K562 (cell line): ENCODE data around the gene SPATA2L. TPM values are rescaled to one million over a fixed set of nuclear protein-coding genes. Genes with fewer than 3 reads are reported as not detected.

Experiments used
- ATAC-seq: fragments of 200-7000 bp; cut with Tn5 transposase; 3 replicates; pipeline ENCODE4 v1.9.1; 2020; ENCODE audit warnings: moderate library complexity
- BruUV-seq: library from RNA; stranded (reverse); fragments of 400-500 nt; replicated peaks from 2 replicates; lab custom pipeline; 2021; lab: Mats Ljungman, UMichigan
- CTCF ChIA-PET: fragments of 300-600 bp; formaldehyde crosslinking; extraction: SDS; loops from one replicate; lab custom pipeline; 2021; ENCODE audit warnings: low intra/inter-chr PET ratio; lab: Yijun Ruan, JAX
- POLR2A ChIA-PET: fragments of 300-600, 350-650 bp; sonication (Branson Sonifier 250); formaldehyde crosslinking; extraction: SDS; loops from one replicate; lab custom pipeline; 2021; ENCODE audit warnings: antibody characterized with exemption, inconsistent platforms; lab: Yijun Ruan, JAX
- DNase-seq, 4 experiments: peaks; one replicate each; pipeline versions ENCODE4 v3.0.0 to v3.0.0-alpha.2; 2011 to 2018; ENCODE audit warnings: low spot score in 3 of 4, mixed read lengths in 3 of 4; ENCODE audit errors: extremely low read depth in 1 of 4
- FAIRE-seq: peaks from 2 replicates; lab custom pipeline; 2011; peaks lifted over from hg19 to GRCh38; lab: Jason Lieb, UNC
- H2AFZ ChIP-seq: 2 replicates; pipeline ENCODE4 v1.6.0; 2011; ENCODE audit warnings: low read depth, low read length, control low read depth, inconsistent platforms
- H3K27ac ChIP-seq: fragments of 200-600 bp; 3 replicates; pipeline ENCODE4 v1.8.0; 2011; ENCODE audit warnings: low read depth, mild to moderate bottlenecking, control low read depth, inconsistent platforms, low read length, moderate library complexity, mixed read lengths; ENCODE audit errors: extremely low read depth
- H3K27me3 ChIP-seq, 2 experiments: fragments of 300-600 bp in 1 of 2; 2 replicates in 1 of 2; 3 replicates in 1 of 2; pipeline versions ENCODE4 v1.6.0 to v1.8.0; 2011; ENCODE audit warnings: inconsistent platforms in 2 of 2, low read length in 2 of 2, mild to moderate bottlenecking in 1 of 2, mixed read lengths in 1 of 2, moderate library complexity in 1 of 2; ENCODE audit not compliant: control insufficient read depth in 2 of 2, insufficient read depth in 2 of 2
- H3K36me3 ChIP-seq: fragments of 300-600 bp; 3 replicates; pipeline ENCODE4 v1.8.0; 2011; ENCODE audit warnings: mild to moderate bottlenecking, low read length, inconsistent platforms; ENCODE audit not compliant: control insufficient read depth, insufficient read depth
- H3K4me1 ChIP-seq, 2 experiments: fragments of 200-600 bp in 1 of 2; replicated peaks in 1 of 2; 2 replicates in 1 of 2; 3 replicates in 1 of 2; pipeline versions ENCODE4 v1.5.1 to v1.8.0; 2011; ENCODE audit warnings: inconsistent platforms in 2 of 2, low read length in 2 of 2, mild to moderate bottlenecking in 1 of 2, mixed read lengths in 1 of 2, moderate library complexity in 1 of 2; ENCODE audit not compliant: control insufficient read depth in 2 of 2, insufficient read depth in 2 of 2
- H3K4me2 ChIP-seq: 2 replicates; pipeline ENCODE4 v1.6.1; 2011; ENCODE audit warnings: low read length, control low read depth, inconsistent platforms, mixed read lengths; ENCODE audit not compliant: insufficient read depth
- H3K4me3 ChIP-seq: fragments of 200-600 bp; sonication (generic), shearing (Covaris generic); 2 replicates; pipeline ENCODE4 v1.5.1; 2016; ENCODE audit warnings: control low read depth, inconsistent platforms
- H3K79me2 ChIP-seq: fragments of 200-600 bp; 3 replicates; pipeline ENCODE4 v1.8.0; 2011; ENCODE audit warnings: low read length, inconsistent platforms; ENCODE audit not compliant: control insufficient read depth, insufficient read depth
- H3K9ac ChIP-seq, 2 experiments: 2 replicates each; pipeline versions ENCODE4 v1.6.0 to v1.6.1; 2011; ENCODE audit warnings: low read depth in 2 of 2, low read length in 2 of 2, control low read depth in 1 of 2, inconsistent platforms in 1 of 2, mild to moderate bottlenecking in 1 of 2, mixed read lengths in 1 of 2; ENCODE audit not compliant: insufficient read depth in 1 of 2
- H3K9me1 ChIP-seq: one replicate; pipeline ENCODE4 v1.6.0; 2011; ENCODE audit warnings: inconsistent platforms, mild to moderate bottlenecking, low read length, moderate library complexity; ENCODE audit not compliant: control insufficient read depth, insufficient read depth
- H3K9me3 ChIP-seq: replicated peaks from 2 replicates; pipeline ENCODE4 v1.5.1; 2011; ENCODE audit warnings: low read depth, low read length, inconsistent platforms; ENCODE audit not compliant: control insufficient read depth, insufficient read depth
- H4K20me1 ChIP-seq: replicated peaks from 2 replicates; pipeline ENCODE4 v1.6.1; 2011; ENCODE audit warnings: low read length, inconsistent platforms, mixed read lengths; ENCODE audit not compliant: control insufficient read depth, insufficient read depth
- CCAR2 ChIP-seq: fragments of 200-400 bp; formaldehyde crosslinking; IDR thresholded peaks from 2 replicates; pipeline ENCODE4 v1.6.1; 2017; ENCODE audit warnings: mild to moderate bottlenecking, low read depth, low read length
- NR1H2 ChIP-seq: sonication (generic); formaldehyde crosslinking; IDR thresholded peaks from 2 replicates; pipeline ENCODE4 v1.4.0; 2020; ENCODE audit warnings: mild to moderate bottlenecking, missing genetic modification reagents
- POLR2A ChIP-seq: fragments of 450-650 bp; conservative IDR thresholded peaks from 2 replicates; pipeline ENCODE4 v1.6.1; 2016
- PRPF4 ChIP-seq: fragments of 200-400 bp; formaldehyde crosslinking; IDR thresholded peaks from one replicate; pipeline ENCODE4 v1.6.1; 2017; ENCODE audit warnings: low read length, low read depth, mild to moderate bottlenecking; ENCODE audit not compliant: insufficient read depth, poor library complexity, severe bottlenecking
- RBM22 ChIP-seq: fragments of 200-400 bp; formaldehyde crosslinking; IDR thresholded peaks from 2 replicates; pipeline ENCODE4 v1.6.1; 2018; ENCODE audit warnings: low read length, low read depth; ENCODE audit not compliant: poor library complexity, severe bottlenecking
- RCOR1 ChIP-seq, 2 experiments: IDR thresholded peaks; 2 replicates each; pipeline ENCODE4 v1.6.1; 2012; ENCODE audit warnings: low read depth in 2 of 2, low read length in 2 of 2, borderline replicate concordance in 1 of 2, improper control_type of control experiment in 1 of 2
- SP2 ChIP-seq: IDR thresholded peaks from 2 replicates; pipeline ENCODE4 v1.6.1; 2011; ENCODE audit warnings: mild to moderate bottlenecking, low read depth, low read length, moderate library complexity; ENCODE audit not compliant: poor library complexity, severe bottlenecking; ENCODE audit errors: extremely low read depth
- TGIF2 ChIP-seq: sonication (generic); formaldehyde crosslinking; IDR thresholded peaks from 2 replicates; pipeline ENCODE4 v1.8.1; 2022; ENCODE audit warnings: mild to moderate bottlenecking, missing genetic modification reagents, moderate library complexity
- ZBED1 ChIP-seq: IDR thresholded peaks from 2 replicates; pipeline ENCODE4 v1.6.1; 2014
- ZNF133 ChIP-seq: fragments of 250-450 bp; sonication (Bioruptor Pico); IDR thresholded peaks from 2 replicates; pipeline ENCODE4 v1.4.0; 2020; ENCODE audit warnings: mild to moderate bottlenecking
- ZNF518B ChIP-seq: fragments of 250-450 bp; sonication (Bioruptor Pico); IDR thresholded peaks from 2 replicates; pipeline ENCODE4 v1.5.0; 2021; ENCODE audit warnings: mild to moderate bottlenecking, moderate library complexity
- WGBS: fragments of 100-300 bp; shearing (Covaris generic); methylation state at CpG from one replicate; pipeline ENCODE4 v1.1.6; 2016; ENCODE audit warnings: low coverage, mixed read lengths; ENCODE audit not compliant: insufficient coverage; ENCODE audit errors: missing lambda C conversion rate; 5-methylcytosine and 5-hydroxymethylcytosine counted together
- in situ Hi-C: fragments of 300-500 bp; cut with MboI; formaldehyde crosslinking; loops from 4 replicates; pipeline ENCODE4 v1.15.0; 2018; ENCODE audit warnings: inconsistent platforms, mixed read lengths
- intact Hi-C: fragments of 100-400 bp; cut with micrococcal nuclease; formaldehyde crosslinking; loops from 2 replicates; pipeline ENCODE4 v1.14.2; 2022
- polyA plus RNA-seq, 8 experiments: library from polyadenylated mRNA; depleted of rRNA in 4 of 8; stranded (reverse) in 5 of 8; unstranded in 3 of 8; fragments of >200 nt; fragmentation: Nextera tagmentation in 2 of 8; fragmentation: Illumina TruSeq in 1 of 8; extraction: Ambion mirVana in 2 of 8; extraction: Trizol in 1 of 8; gene quantifications; 2 replicates each; pipeline versions ENCODE4 v1.2.1 to v1.2.3, GENCODE V29; 2011 to 2014; ENCODE audit warnings: inconsistent platforms in 1 of 8, missing spikeins in 1 of 8
- total RNA-seq, 7 experiments: library from RNA; depleted of rRNA in 6 of 7; stranded (reverse); fragments of >200 nt in 6 of 7; fragmentation: Illumina TruSeq in 2 of 7; extraction: Trizol in 2 of 7; gene quantifications; 2 replicates each; pipeline versions ENCODE4 v1.2.1 to v1.2.3, GENCODE V29; 2011 to 2021; ENCODE audit warnings: low replicate concordance in 1 of 7
- TF ChIP-seq, protein P1 (sequence below): IDR thresholded peaks from 2 replicates; pipeline ENCODE4 v1.6.1; 2016; ENCODE audit warnings: missing genetic modification characterization, missing compliant biosample characterization
- TF ChIP-seq, protein P2 (sequence below): fragments of 450-650 bp; IDR thresholded peaks from 2 replicates; pipeline ENCODE4 v1.6.1; 2017; ENCODE audit warnings: antibody characterized with exemption
- TF ChIP-seq, protein P3 (sequence below): fragments of 250-450 bp; sonication (Bioruptor Pico); IDR thresholded peaks from 2 replicates; pipeline ENCODE4 v1.8.0; 2021; ENCODE audit warnings: moderate library complexity, mild to moderate bottlenecking, inconsistent platforms

Gene SPATA2L
- total and polyA plus RNA-seq, 9 of the 15 experiments (the other 6 are each of a cell fraction or from before 2014, with no cell fraction given), result 0.13 to 19.2 (median 4.8) TPM; not detected in 1

- POLR2A ChIA-PET, result interaction anchor here (0.6 to 5.7 kb wide), 6 partner anchors 11 to 1154 kb away, joined by 3 to 45 read pairs (median 3); no protein-coding TSS in a partner anchor
- in situ Hi-C loops, result no loop called here
- TF ChIP-seq NR1H2 (no peak), CCAR2 (no peak), ZNF518B (CRISPR knock-in tag) (no peak), POLR2A (peak; percentile 24), RCOR1 (IDR thresholded peaks at IDR 0.05; ENCODE audit: borderline replicate concordance in 1 of 2, low read depth in 2 of 2, low read length in 2 of 2) (no peak), TGIF2 (no peak), RBM22 (no peak), ZBED1 (no peak), ZNF133 (CRISPR knock-in tag) (no peak), PRPF4 (no peak), SP2 (no peak)
- TF ChIP-seq, protein P1, sequence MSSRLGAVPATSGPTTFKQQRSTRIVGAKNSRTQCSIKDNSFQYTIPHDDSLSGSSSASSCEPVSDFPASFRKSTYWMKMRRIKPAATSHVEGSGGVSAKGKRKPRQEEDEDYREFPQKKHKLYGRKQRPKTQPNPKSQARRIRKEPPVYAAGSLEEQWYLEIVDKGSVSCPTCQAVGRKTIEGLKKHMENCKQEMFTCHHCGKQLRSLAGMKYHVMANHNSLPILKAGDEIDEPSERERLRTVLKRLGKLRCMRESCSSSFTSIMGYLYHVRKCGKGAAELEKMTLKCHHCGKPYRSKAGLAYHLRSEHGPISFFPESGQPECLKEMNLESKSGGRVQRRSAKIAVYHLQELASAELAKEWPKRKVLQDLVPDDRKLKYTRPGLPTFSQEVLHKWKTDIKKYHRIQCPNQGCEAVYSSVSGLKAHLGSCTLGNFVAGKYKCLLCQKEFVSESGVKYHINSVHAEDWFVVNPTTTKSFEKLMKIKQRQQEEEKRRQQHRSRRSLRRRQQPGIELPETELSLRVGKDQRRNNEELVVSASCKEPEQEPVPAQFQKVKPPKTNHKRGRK (tag), result no peak
- TF ChIP-seq, protein P2, sequence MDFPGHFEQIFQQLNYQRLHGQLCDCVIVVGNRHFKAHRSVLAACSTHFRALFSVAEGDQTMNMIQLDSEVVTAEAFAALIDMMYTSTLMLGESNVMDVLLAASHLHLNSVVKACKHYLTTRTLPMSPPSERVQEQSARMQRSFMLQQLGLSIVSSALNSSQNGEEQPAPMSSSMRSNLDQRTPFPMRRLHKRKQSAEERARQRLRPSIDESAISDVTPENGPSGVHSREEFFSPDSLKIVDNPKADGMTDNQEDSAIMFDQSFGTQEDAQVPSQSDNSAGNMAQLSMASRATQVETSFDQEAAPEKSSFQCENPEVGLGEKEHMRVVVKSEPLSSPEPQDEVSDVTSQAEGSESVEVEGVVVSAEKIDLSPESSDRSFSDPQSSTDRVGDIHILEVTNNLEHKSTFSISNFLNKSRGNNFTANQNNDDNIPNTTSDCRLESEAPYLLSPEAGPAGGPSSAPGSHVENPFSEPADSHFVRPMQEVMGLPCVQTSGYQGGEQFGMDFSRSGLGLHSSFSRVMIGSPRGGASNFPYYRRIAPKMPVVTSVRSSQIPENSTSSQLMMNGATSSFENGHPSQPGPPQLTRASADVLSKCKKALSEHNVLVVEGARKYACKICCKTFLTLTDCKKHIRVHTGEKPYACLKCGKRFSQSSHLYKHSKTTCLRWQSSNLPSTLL, result no peak
- TF ChIP-seq, protein P3, sequence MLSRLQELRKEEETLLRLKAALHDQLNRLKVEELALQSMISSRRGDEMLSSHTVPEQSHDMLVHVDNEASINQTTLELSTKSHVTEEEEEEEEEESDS (CRISPR knock-in tag), result no peak
Measured at GRCh38 chr16:89717688-89718505, 16.4 kb upstream of the SPATA2L start.

More at GRCh38 chr16:89717688-89718505, 16.4 kb upstream of the SPATA2L start:
- Histone ChIP-seq H3K4me1 (peaks cover 37 to 75% of the 10 kb centered on the region in 2 experiments), H3K9me1 (peaks cover 5% of the 10 kb centered on the region), H3K4me3 (no peak overlapping the region), H3K9me3 (0 out of 2 replicates have a peak, but pooled peaks cover 2% of the 10 kb centered on the region), H2AFZ (no peak overlapping the region), H3K27ac (peak overlapping the region; percentile 88), H3K27me3 (no peaks in the 10 kb centered on the region), H3K79me2 (peaks cover 32% of the 10 kb centered on the region), H3K4me2 (peak overlapping the region; percentile 94; the same call in 1 of the 2 replicates), H4K20me1 (peaks cover 22% of the 10 kb centered on the region), H3K36me3 (peaks cover 49% of the 10 kb centered on the region), H3K9ac (peak overlapping the region; percentile 85 to 89)
- FAIRE-seq, result peak; percentile 15
- WGBS, result 65% methylated on average over 20 of the region's 24 CpGs
- intact Hi-C loops, result loop anchor here (2.0 kb wide), 1 partner anchor 17 kb away; the partner anchor contains the start of gene SPATA2L
- CTCF ChIA-PET, result no interaction called here
- BruUV-seq, result no TSS peak
- ATAC-seq, result peak; percentile 0; the same call in 1 of the 3 replicates
- DNase-seq, result peak in 1 of 4 experiments; percentile 53
